Measurements from ENCODE around the gene KIAA0825. TPM values are rescaled to one million over a fixed set of nuclear protein-coding genes. Genes with fewer than 3 reads are reported as not detected.

KIAA0825 gene
- total RNA-seq, 1 donor from 2014 or later = 5.0 TPM

- Mint-ChIP-seq H3K9me3 (ENCODE audit: unreplicated experiment) (peaks cover 7% of the 10 kb centered on the region), H3K4me3 (ENCODE audit: unreplicated experiment) (no peak overlapping the region), H3K27me3 (ENCODE audit: unreplicated experiment) (no peaks in the 10 kb centered on the region), H3K4me1 (ENCODE audit: unreplicated experiment) (no peaks in the 10 kb centered on the region), H3K36me3 (ENCODE audit: unreplicated experiment) (no peaks in the 10 kb centered on the region), H3K27ac (ENCODE audit: unreplicated experiment) (no peak overlapping the region)
- TF ChIP-seq CTCF (IDR thresholded peaks at IDR 0.05) = no peak
- no peak for DNase-seq (ENCODE audit: extremely low spot score, unreplicated experiment)
These were observed 241.6 kb downstream of the KIAA0825 start for GRCh38 chr5:94376672-94377345.

GRCh38 chr5:94375801-94376200 lies 242.6 kb downstream of the KIAA0825 start:
- DNase-seq (ENCODE audit: extremely low spot score, unreplicated experiment) = no peak
- Mint-ChIP-seq H3K9me3 (ENCODE audit: unreplicated experiment) (peaks cover 7% of the 10 kb centered on the region), H3K4me1 (ENCODE audit: unreplicated experiment) (no peaks in the 10 kb centered on the region), H3K27me3 (ENCODE audit: unreplicated experiment) (no peaks in the 10 kb centered on the region), H3K36me3 (ENCODE audit: unreplicated experiment) (no peaks in the 10 kb centered on the region), H3K4me3 (ENCODE audit: unreplicated experiment) (no peak overlapping the region), H3K27ac (ENCODE audit: unreplicated experiment) (no peak overlapping the region)
- no peak for TF ChIP-seq CTCF (IDR thresholded peaks at IDR 0.05)

GRCh38 chr5:94374336-94374735 lies 244.1 kb downstream of the KIAA0825 start:
- Mint-ChIP-seq H3K36me3 (ENCODE audit: unreplicated experiment) (no peaks in the 10 kb centered on the region), H3K27me3 (ENCODE audit: unreplicated experiment) (no peaks in the 10 kb centered on the region), H3K27ac (ENCODE audit: unreplicated experiment) (no peak overlapping the region), H3K9me3 (ENCODE audit: unreplicated experiment) (peaks cover 7% of the 10 kb centered on the region), H3K4me3 (ENCODE audit: unreplicated experiment) (no peak overlapping the region), H3K4me1 (ENCODE audit: unreplicated experiment) (no peaks in the 10 kb centered on the region)
- DNase-seq (ENCODE audit: extremely low spot score, unreplicated experiment) = no peak
- TF ChIP-seq CTCF (IDR thresholded peaks at IDR 0.05) = no peak

GRCh38 chr5:94367900-94368299 lies 250.5 kb downstream of the KIAA0825 start:
- Mint-ChIP-seq H3K4me3 (ENCODE audit: unreplicated experiment) (no peak overlapping the region), H3K36me3 (ENCODE audit: unreplicated experiment) (no peaks in the 10 kb centered on the region), H3K4me1 (ENCODE audit: unreplicated experiment) (no peaks in the 10 kb centered on the region), H3K27me3 (ENCODE audit: unreplicated experiment) (no peaks in the 10 kb centered on the region), H3K27ac (ENCODE audit: unreplicated experiment) (no peak overlapping the region), H3K9me3 (ENCODE audit: unreplicated experiment) (no peaks in the 10 kb centered on the region)
- no peak for TF ChIP-seq CTCF (IDR thresholded peaks at IDR 0.05)
- no peak for DNase-seq (ENCODE audit: extremely low spot score, unreplicated experiment)

- Mint-ChIP-seq H3K27me3 (ENCODE audit: unreplicated experiment) (no peaks in the 10 kb centered on the region), H3K9me3 (ENCODE audit: unreplicated experiment) (no peaks in the 10 kb centered on the region), H3K27ac (ENCODE audit: unreplicated experiment) (no peak overlapping the region), H3K4me1 (ENCODE audit: unreplicated experiment) (no peaks in the 10 kb centered on the region), H3K4me3 (ENCODE audit: unreplicated experiment) (no peak overlapping the region), H3K36me3 (ENCODE audit: unreplicated experiment) (no peaks in the 10 kb centered on the region)
- no peak for DNase-seq (ENCODE audit: extremely low spot score, unreplicated experiment)
- no peak for TF ChIP-seq CTCF (IDR thresholded peaks at IDR 0.05)
These were observed 251.6 kb downstream of the KIAA0825 start for GRCh38 chr5:94366811-94367210.

All from osteocyte (in vitro differentiated cells).